ENCODE results near the gene LIN28A. TPM values are rescaled to one million over a fixed set of nuclear protein-coding genes. Genes with fewer than 3 reads are reported as not detected.

Gene LIN28A
- total RNA-seq, 2 experiments from 2014 or later, result not detected

DNA sequence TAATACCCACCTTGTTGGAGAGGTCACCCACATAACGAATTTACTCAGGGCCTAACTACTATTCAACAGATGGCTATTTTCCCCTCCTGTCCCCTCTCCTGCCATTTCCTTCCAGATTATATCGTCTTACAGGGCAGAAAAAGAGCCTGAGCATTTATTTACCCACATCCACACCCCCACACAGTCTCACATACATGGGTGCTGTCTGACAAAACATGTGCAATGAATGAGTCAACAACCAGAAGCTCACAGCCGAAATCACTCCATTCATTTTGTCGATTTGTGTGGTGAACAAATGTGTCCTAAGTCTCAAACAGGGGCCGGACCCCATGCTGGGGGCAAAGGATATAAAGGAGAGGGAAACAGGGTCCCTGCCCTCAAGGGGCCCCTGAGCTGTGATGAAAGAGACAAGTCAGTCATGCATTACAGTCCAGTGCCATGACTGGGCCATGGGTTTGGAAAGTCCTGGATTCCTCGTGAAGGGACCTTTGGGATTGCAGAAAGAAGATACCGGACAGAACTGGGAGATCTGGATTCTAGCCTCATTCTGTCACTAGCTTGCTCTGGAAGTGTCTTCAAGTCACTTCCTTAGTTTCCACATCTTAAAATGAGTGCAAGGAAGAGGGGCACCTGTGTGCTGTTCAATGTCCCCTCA is 21.7 kb upstream of the LIN28A start:
- Mint-ChIP-seq H3K9me3 (no peaks in the 10 kb centered on the region), H3K4me1 (ENCODE audit: low read depth) (peaks cover 48% of the 10 kb centered on the region), H3K4me3 (no peak overlapping the region), H3K27ac (no peak overlapping the region), H3K27me3 (no peaks in the 10 kb centered on the region), H3K36me3 (no peaks in the 10 kb centered on the region)
- CTCF ChIA-PET, result interaction anchor here (0.8 to 1.6 kb wide), 4 partner anchors 14 to 219 kb away, joined by 3 to 4 read pairs (median 3); partner anchors contain the start of gene ZNF593
- intact Hi-C loops (cut with micrococcal nuclease), result no loop called here
- no peak for DNase-seq
- POLR2A ChIA-PET, result no interaction called here

DNA sequence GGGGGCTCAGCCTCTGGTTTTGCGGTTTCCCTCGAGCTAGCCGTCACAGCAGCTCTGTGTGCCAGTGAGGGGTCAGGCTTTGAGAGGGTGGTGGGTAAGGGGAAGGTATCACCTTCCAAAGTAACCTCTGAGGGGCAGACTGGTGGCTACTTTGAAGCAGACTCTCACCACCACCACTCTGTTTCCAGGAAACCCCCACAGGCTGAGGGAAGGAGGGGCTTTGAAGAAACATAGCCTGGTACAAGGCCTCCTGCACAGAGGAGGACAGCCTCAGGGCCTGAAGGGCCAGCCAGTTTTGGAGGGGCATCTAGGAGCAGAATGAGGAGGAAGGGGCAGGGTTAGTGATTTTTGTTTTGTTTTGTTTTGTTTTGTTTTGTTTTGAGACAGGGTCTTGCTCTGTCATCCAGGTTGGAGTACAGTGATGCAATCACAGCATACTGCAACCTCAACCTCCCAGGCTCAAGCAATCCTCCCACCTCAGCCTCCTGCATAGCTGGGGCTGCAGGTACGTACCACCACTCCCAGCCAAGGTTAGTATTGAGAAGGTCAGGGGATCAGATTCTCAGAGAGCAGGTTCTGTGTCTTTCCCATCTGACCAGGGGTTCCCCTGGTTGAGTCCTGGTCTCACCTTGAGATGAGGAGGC is 20.9 kb upstream of the LIN28A start:
- DNase-seq, result no peak
- Mint-ChIP-seq H3K27me3 (no peaks in the 10 kb centered on the region), H3K9me3 (no peaks in the 10 kb centered on the region), H3K4me3 (no peak overlapping the region), H3K4me1 (ENCODE audit: low read depth) (peaks cover 42% of the 10 kb centered on the region), H3K36me3 (no peaks in the 10 kb centered on the region), H3K27ac (no peak overlapping the region)
- intact Hi-C loops (cut with micrococcal nuclease), result loop anchor here (2.0 kb wide), 1 partner anchor 69 kb away; no protein-coding TSS in a partner anchor
- POLR2A ChIA-PET, result no interaction called here
- CTCF ChIA-PET, result interaction anchor here (0.8 to 1.6 kb wide), 3 partner anchors 15 to 220 kb away, joined by 3 to 4 read pairs (median 3); partner anchors contain the start of gene ZNF593

DNA sequence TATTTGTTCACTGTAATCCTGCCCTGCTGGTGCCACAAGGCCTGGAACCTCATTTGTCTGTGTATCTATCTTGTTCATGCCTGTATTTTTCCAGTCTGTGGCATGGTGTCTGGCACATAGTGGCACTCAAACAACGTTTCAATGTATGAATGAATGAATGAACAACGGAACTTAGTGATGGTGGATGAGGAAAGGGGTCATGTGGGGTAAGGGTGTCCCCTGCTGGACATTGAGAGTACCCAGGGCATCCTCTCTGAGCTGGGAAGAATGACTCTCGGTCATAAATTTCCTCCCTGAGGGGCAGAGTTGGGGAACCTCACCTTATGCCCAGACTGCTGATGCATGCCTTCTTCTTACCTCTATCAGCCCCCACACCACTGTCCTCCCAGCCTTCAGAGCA is 19.2 kb upstream of the LIN28A start:
- CTCF ChIA-PET, result interaction anchor here (0.6 to 1.9 kb wide), 16 partner anchors 8 to 247 kb away, joined by 3 to 17 read pairs (median 5); partner anchors contain the start of genes FAM110D and ZNF683
- H3K4me1 Mint-ChIP-seq (ENCODE audit: low read depth), result peaks cover 34% of the 10 kb centered on the region
- H3K4me3 Mint-ChIP-seq, result no peak overlapping the region
- H3K36me3 Mint-ChIP-seq, result no peaks in the 10 kb centered on the region
- intact Hi-C loops (cut with micrococcal nuclease), result loop anchor here (2.0 kb wide), 1 partner anchor 71 kb away; no protein-coding TSS in a partner anchor
- H3K27ac Mint-ChIP-seq, result peak overlapping the region; percentile 9
- POLR2A ChIA-PET, result interaction anchor here (1.1 kb wide), 1 partner anchor 17 kb away, joined by 3 read pairs; no protein-coding TSS in a partner anchor
- peak; percentile 64 for DNase-seq
- H3K27me3 Mint-ChIP-seq, result no peaks in the 10 kb centered on the region
- no peaks in the 10 kb centered on the region for H3K9me3 Mint-ChIP-seq

DNA sequence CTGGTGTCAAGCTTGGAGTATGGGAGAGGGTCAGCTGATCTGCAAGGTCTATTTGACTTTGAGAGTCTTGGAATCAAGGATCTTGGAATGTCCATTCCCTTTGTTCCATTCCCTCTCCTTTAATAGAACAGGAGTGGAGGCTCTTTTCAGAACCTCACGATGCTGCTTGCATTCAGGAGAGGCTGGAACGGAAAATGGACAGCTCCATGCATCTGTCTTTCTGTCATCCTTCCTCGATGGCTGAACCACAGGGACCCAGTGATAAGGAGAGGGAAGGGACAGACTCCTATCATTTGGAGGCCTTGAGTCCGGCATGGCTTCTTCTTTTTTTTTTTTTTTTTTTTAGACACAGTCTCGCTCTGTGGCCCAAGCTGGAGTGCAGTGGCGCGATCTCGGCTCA is 14.9 kb upstream of the LIN28A start:
- H3K9me3 Mint-ChIP-seq, result no peaks in the 10 kb centered on the region
- no peak overlapping the region for H3K27ac Mint-ChIP-seq
- ChIA-PET CTCF (interaction anchor here (0.6 to 4.2 kb wide), 8 partner anchors 10 to 226 kb away, joined by 3 to 25 read pairs (median 6); partner anchors contain the start of genes CEP85 and ZNF593), POLR2A (no interaction called here)
- no peaks in the 10 kb centered on the region for H3K36me3 Mint-ChIP-seq
- peaks cover 1% of the 10 kb centered on the region for H3K27me3 Mint-ChIP-seq
- no peak for DNase-seq
- intact Hi-C loops (cut with micrococcal nuclease), result loop anchor here (1.0 to 5.0 kb wide), 2 partner anchors 17 to 33 kb away; no protein-coding TSS in a partner anchor
- peaks cover 14% of the 10 kb centered on the region for H3K4me1 Mint-ChIP-seq (ENCODE audit: low read depth)
- H3K4me3 Mint-ChIP-seq, result no peak overlapping the region

DNA sequence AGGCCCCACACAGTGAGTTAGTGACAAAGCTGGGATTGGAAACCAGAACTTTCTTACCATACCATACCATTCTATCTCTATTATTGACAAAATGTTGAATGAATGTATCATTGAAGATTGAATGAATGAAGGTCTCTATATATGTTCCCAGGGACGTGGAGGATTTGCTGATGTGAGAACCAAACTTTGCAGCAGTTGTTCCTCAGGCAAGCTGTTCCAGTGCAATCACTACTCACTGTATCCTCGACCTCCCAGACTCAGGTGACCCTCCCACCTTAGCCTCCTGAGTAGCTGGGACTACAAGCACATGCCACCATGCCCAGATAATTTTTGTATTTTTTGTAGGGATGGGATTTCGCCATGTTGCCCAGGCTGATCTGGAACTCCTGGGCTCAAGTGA is 11.6 kb upstream of the LIN28A start:
- H3K4me3 Mint-ChIP-seq, result no peak overlapping the region
- H3K27me3 Mint-ChIP-seq, result peaks cover 10% of the 10 kb centered on the region
- intact Hi-C loops (cut with micrococcal nuclease), result loop anchor here (5.0 kb wide), 1 partner anchor 37 kb away; no protein-coding TSS in a partner anchor
- ChIA-PET POLR2A (no interaction called here), CTCF (interaction anchor here (1.0 to 2.7 kb wide), 5 partner anchors 16 to 229 kb away, joined by 3 to 18 read pairs (median 3); partner anchors contain the start of gene ZNF593)
- H3K4me1 Mint-ChIP-seq (ENCODE audit: low read depth), result peaks cover 5% of the 10 kb centered on the region
- no peak for DNase-seq
- no peaks in the 10 kb centered on the region for H3K9me3 Mint-ChIP-seq
- no peak overlapping the region for H3K27ac Mint-ChIP-seq
- no peaks in the 10 kb centered on the region for H3K36me3 Mint-ChIP-seq

DNA sequence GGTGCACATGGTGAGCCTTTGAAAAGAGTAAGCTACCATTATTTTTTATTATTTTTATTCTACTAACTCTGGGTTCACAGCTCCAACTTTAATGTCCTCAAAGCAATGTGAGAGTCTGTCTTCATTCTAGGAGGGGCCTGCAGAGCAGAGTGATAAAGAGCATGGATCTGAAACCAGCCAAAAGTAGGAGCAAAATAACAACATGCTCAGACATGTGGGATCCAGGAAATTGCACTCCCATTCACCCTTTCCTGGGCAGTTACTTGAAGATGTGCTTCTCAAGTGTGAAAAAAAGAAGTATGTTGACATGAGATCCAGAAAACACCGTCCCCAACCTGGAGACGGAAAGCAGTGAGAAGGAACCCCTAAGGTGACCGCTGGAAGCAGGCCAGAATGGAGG is 8.7 kb upstream of the LIN28A start:
- intact Hi-C loops (cut with micrococcal nuclease), result no loop called here
- Mint-ChIP-seq H3K27ac (no peak overlapping the region), H3K27me3 (peaks cover 13% of the 10 kb centered on the region), H3K4me1 (ENCODE audit: low read depth) (no peaks in the 10 kb centered on the region), H3K4me3 (no peak overlapping the region), H3K9me3 (no peaks in the 10 kb centered on the region), H3K36me3 (no peaks in the 10 kb centered on the region)
- POLR2A ChIA-PET, result no interaction called here
- no peak for DNase-seq
- CTCF ChIA-PET, result interaction anchor here (1.7 kb wide), 1 partner anchor 15 kb away, joined by 10 read pairs; no protein-coding TSS in a partner anchor

DNA sequence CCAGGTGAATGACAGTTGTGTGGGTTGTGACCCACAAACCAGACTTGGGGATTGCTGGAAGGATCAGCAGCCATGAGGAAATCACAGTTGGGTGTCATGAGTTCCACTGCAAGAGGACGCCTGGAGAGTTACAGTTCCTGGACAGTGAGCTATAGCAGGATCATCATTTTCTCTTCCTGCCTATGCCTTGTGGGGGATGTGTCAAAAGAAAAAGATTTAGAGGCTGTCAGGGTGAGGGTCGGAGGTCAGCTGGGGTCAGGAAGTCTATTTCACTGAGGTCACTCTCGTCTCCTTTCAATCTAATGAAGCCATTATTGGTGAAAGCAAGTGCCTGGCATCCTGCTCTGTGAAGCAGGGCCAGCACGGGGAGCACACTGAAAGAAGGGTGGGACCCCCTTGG is 7.0 kb upstream of the LIN28A start:
- ChIA-PET POLR2A (no interaction called here), CTCF (no interaction called here)
- H3K36me3 Mint-ChIP-seq, result no peaks in the 10 kb centered on the region
- H3K4me1 Mint-ChIP-seq (ENCODE audit: low read depth), result peaks cover 3% of the 10 kb centered on the region
- no peaks in the 10 kb centered on the region for H3K9me3 Mint-ChIP-seq
- DNase-seq, result no peak
- H3K27me3 Mint-ChIP-seq, result peaks cover 15% of the 10 kb centered on the region
- intact Hi-C loops (cut with micrococcal nuclease), result no loop called here
- H3K4me3 Mint-ChIP-seq, result no peak overlapping the region
- no peak overlapping the region for H3K27ac Mint-ChIP-seq

DNA sequence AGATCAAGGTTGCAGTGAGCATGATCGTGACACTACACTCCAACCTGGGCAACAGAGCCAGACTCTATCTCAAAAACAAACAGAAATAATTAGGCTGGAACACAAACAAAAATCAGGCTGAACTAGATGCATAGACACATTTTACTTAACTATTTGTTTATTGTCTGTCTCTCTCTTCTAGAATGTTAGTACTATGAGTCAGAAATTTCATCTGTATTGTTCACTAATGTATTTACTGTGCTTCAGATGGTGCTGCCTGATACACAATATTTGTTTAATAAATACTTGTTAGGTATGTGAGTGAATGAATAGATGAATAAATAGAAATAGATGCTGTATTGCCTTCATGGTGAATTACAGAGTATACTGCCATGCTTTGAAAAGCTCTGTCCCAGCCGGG is 6.0 kb upstream of the LIN28A start:
- H3K4me3 Mint-ChIP-seq, result no peak overlapping the region
- H3K27me3 Mint-ChIP-seq, result peaks cover 25% of the 10 kb centered on the region
- ChIA-PET POLR2A (no interaction called here), CTCF (interaction anchor here (0.7 kb wide), 1 partner anchor 96 kb away, joined by 4 read pairs; no protein-coding TSS in a partner anchor)
- no peaks in the 10 kb centered on the region for H3K36me3 Mint-ChIP-seq
- peaks cover 13% of the 10 kb centered on the region for H3K4me1 Mint-ChIP-seq (ENCODE audit: low read depth)
- no peak for DNase-seq
- H3K9me3 Mint-ChIP-seq, result no peaks in the 10 kb centered on the region
- H3K27ac Mint-ChIP-seq, result no peak overlapping the region
- intact Hi-C loops (cut with micrococcal nuclease), result no loop called here

DNA sequence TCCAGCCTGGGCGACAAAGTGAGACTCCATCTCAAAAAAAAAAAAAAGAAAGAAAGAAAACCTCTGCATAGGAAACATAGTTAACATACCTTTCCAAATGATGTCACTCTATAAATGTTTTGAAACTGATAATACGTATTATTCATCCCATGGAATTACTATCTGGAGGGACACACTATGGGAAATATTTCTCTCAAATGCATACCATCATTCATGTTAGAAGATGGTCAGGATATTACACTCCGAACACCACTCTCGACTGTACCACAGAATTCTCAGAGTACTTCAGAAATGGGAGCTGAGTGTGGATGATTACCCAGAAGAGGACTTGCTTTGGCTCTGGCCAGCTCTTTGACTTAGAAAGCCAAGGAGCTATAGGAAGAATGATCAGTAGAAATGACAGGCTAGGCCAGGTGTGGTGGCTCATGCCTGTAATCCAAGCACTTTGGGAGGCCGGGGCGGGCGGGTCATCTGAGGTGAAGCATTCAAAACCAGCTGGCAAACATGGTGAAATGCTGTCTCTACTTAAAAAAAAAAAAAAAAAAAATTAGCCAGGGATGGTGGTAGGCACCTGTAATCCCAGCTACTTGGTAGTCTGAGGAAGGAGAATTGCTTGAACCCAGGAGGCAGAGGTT is 5.2 kb upstream of the LIN28A start:
- H3K36me3 Mint-ChIP-seq, result no peaks in the 10 kb centered on the region
- H3K4me3 Mint-ChIP-seq, result no peak overlapping the region
- no peaks in the 10 kb centered on the region for H3K9me3 Mint-ChIP-seq
- ChIA-PET POLR2A (no interaction called here), CTCF (interaction anchor here (0.5 to 4.5 kb wide), 4 partner anchors 10 to 129 kb away, joined by 3 to 40 read pairs (median 5); no protein-coding TSS in a partner anchor)
- DNase-seq, result no peak
- H3K27ac Mint-ChIP-seq, result no peak overlapping the region
- peaks cover 15% of the 10 kb centered on the region for H3K4me1 Mint-ChIP-seq (ENCODE audit: low read depth)
- peaks cover 28% of the 10 kb centered on the region for H3K27me3 Mint-ChIP-seq
- intact Hi-C loops (cut with micrococcal nuclease), result no loop called here

DNA sequence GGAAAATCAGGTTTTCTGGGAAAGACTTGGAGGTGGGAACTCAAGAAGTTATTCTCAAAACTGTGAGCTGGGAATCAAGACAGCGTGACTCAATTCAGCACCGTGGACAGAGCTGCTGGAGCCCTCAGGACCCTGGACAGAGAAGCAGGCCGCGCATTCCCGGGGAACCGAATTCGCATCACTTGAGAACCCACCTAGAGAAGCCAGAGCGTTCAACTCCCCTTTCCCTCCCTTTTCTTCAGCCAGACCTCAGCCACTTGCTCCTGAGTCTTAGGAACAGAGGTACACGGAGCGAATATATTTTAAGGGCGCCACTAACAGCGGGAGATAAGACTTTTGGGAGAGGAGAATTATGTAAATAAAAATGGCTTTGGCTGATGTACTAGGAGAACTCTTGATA is 2.0 kb upstream of the LIN28A start:
- peak; percentile 83 for DNase-seq
- POLR2A ChIA-PET, result no interaction called here
- H3K4me3 Mint-ChIP-seq, result no peak overlapping the region
- no peaks in the 10 kb centered on the region for H3K9me3 Mint-ChIP-seq
- no peaks in the 10 kb centered on the region for H3K36me3 Mint-ChIP-seq
- intact Hi-C loops (cut with micrococcal nuclease), result no loop called here
- CTCF ChIA-PET, result interaction anchor here (4.5 kb wide), 1 partner anchor 8 kb away, joined by 40 read pairs; no protein-coding TSS in a partner anchor
- peaks cover 49% of the 10 kb centered on the region for H3K27me3 Mint-ChIP-seq
- peaks cover 21% of the 10 kb centered on the region for H3K4me1 Mint-ChIP-seq (ENCODE audit: low read depth)
- peak overlapping the region; percentile 65 for H3K27ac Mint-ChIP-seq

DNA sequence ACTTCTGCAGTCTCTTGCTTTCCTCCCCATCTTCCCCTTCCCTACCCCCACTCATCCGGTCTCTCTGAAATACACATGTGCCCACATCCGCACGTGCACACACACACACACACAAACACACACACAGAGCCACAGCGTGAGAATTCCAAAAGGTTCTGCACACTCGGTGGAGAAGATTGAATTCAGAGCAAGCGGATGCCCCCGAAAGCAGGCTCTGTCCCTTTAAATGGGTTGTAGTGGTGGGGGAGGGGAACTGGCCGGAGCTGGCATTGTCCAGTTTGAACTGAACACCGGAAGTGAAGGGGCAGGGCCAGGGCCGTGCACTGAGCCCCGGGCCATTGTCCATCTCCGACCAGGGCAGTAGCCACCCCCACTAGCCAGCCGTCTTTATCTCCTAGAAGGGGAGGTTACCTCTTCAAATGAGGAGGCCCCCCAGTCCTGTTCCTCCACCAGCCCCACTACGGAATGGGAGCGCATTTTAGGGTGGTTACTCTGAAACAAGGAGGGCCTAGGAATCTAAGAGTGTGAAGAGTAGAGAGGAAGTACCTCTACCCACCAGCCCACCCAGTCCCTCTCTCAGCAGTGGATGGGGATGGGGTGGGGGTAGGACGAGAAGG is 1.3 kb upstream of the LIN28A start:
- H3K27ac Mint-ChIP-seq, result no peak overlapping the region
- H3K27me3 Mint-ChIP-seq, result peaks cover 48% of the 10 kb centered on the region
- CTCF ChIA-PET, result interaction anchor here (1.0 to 4.5 kb wide), 3 partner anchors 7 to 175 kb away, joined by 3 to 40 read pairs (median 5); partner anchors contain the start of gene CEP85
- H3K9me3 Mint-ChIP-seq, result no peaks in the 10 kb centered on the region
- no peaks in the 10 kb centered on the region for H3K36me3 Mint-ChIP-seq
- no peak for DNase-seq
- POLR2A ChIA-PET, result interaction anchor here (0.7 kb wide), 1 partner anchor 518 kb away, joined by 3 read pairs; no protein-coding TSS in a partner anchor
- H3K4me1 Mint-ChIP-seq (ENCODE audit: low read depth), result peaks cover 21% of the 10 kb centered on the region
- intact Hi-C loops (cut with micrococcal nuclease), result no loop called here
- no peak overlapping the region for H3K4me3 Mint-ChIP-seq
